GM21786 (cell line): ENCODE results near the gene ZNF236.

ENCODE experiments used
- ATAC-seq: cut with Tn5 transposase; IDR thresholded peaks from one replicate; pipeline ENCODE4 v1.9.1; 2021; ENCODE audit not compliant: unreplicated experiment

ZNF236 gene

DNA sequence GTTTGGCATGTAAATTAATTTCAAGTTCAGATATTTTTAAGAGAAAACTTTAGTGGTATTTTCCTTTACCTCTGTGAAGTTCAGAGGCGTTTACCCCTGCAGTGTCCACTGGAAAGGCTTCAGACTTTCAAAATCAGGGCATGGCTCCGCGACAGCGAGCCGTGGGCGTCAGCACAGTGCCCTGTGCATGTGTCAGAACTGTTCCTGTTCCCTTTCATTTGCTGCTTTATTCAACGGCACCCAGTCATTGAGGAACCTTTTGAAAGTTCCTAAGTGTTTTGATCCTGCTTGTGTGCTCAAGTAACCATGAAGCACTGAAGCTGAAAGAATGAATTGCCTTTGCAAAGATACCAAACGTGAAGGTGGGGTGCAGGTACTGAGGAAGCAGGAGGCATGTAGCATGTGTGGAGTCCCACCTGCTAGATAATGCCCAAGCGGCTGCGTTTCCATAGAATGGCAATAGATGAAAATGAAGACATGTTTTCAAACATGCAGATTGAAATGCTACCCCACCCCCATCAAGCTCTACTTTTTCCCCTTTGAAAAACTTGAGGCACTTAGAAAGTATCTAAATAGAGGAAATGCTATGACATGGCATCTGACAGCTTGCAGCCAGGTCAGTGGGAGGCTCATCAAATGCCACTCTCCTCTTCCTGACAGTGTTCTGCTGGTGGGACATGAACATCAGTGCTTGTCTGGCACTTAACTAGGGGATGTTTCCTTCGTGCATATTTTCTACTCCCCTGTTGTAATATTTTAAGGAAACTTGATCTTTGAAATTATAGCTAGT lies 148.6 kb downstream of the ZNF236 start:
- ATAC-seq = no peak

DNA sequence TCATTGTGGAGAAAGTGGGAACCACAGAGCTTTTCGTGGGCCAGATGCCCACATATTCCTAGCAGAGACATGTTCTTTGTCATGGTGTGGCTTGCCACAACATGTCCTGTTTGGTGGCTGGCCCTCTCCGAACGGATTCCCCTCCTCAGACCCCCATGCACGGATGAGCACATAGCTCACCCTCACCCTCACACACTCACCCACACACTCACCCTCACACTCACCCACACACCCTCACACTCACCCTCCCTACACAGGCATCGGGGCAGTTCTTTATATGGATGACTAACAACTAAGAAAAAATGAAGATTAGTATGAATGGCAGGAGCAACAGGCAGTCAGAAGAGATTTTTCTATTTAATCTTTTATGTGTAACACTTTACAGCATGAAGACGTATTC lies 149.9 kb downstream of the ZNF236 start:
- no peak for ATAC-seq

DNA sequence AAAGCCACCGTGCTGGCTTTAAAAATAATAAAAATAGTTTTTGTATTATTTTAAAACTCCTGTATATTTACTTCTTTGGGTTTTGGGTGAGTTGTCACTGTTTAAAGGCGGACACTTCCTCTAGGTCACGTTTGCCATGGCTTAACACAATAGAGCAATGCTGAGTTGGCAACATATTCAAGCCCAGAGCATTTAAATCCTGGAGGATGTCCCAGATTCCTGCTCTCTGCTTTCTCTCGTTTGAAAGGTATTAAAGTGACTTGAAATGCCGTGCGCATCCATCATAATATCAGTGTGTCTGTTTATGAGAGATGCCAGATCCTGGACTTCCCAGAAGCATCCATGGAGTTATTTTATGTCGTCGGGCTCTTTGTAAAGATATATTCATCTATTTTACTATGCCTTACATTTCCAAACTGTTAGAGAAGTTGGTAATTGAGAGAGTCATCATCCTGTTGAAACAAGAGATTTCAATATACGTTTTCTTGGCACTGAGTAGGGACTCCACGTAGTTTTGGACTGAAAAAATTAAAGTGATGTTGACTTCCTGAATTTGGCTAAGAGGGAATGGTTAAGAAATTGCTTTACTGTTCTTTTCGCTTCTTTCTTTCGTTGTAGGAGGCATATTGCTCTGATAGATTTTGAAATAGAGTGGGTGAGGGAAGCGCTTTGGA lies 150.6 kb downstream of the ZNF236 start:
- ATAC-seq = no peak

DNA sequence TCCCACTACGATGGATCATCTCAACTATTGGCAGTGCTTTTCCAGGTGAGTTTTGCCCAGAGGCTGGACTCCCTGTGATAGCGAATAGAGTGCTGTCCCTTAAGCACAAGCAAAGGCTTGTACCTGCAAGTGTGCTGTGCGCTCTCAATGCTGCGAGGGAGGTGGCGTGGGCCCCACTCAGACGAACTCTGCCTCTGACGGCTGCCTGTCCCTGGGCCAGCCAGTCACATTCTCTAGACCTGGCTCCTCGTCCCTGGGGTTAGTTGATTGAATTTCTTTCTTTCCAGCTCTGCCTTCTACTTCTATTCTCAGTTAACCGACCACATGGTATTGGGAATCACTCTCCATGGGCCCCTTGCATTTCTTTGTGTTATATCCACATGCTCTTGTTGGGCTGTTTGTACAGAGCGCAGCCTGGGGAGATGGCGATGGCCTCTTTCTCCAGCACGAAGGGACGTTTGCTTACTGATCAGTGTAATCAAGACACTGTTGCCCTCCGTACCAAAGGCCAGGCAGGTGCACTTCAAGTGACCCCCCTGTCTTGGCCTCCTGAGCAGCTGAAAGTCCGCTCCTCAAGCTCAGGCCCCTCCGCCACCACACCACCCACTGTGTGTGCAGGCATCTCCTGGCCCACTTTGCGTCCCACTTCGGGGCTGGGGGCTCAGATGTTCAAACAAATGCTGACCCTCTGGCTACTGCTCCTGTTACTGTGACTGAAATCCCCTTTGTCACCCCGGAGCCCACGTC lies 151.3 kb downstream of the ZNF236 start:
- ATAC-seq = no peak

DNA sequence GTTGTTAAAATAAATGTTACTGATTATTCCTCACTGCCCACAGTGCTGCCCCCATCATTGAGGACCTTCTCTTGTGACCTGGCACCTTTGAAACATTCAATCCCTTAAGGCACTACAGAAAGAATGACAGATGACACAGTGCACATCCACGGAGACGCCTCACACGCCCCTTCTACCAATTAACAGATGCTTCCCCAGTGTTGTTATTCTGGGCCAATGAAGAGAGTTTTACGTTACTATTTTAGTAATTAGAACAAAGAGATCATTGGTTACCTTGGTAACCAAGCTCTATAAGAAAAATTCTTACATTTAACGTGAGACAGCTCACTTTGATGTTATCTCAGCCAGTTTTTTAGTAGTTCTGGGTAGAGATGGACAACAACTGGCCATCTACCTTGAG lies 152.0 kb downstream of the ZNF236 start:
- no peak for ATAC-seq

DNA sequence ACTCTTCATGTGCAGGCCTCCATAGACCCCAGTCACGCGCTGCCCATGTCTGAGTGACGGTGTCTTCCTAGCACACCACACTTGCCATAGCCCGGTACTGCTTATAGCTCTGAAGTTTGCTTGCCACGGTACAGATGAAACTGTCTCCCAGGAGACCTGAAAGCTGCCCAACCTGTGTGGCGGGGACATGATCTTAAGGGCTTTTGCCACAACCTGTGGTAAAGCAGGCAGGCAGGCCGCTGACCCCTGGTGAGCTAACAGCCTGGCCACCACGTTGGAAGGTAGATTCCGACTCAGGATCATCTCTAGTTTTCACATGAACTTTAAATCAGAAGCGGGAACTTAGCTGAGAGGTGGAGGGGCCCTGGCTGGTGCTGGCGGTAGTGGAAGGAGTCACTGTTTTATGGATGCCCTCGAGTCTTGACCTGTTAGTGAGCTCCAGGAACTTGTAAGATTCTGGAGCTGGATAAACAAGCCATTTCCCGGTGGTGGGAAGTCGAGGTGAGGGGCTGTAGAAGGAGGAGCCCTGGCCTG lies 153.3 kb downstream of the ZNF236 start:
- no peak for ATAC-seq

DNA sequence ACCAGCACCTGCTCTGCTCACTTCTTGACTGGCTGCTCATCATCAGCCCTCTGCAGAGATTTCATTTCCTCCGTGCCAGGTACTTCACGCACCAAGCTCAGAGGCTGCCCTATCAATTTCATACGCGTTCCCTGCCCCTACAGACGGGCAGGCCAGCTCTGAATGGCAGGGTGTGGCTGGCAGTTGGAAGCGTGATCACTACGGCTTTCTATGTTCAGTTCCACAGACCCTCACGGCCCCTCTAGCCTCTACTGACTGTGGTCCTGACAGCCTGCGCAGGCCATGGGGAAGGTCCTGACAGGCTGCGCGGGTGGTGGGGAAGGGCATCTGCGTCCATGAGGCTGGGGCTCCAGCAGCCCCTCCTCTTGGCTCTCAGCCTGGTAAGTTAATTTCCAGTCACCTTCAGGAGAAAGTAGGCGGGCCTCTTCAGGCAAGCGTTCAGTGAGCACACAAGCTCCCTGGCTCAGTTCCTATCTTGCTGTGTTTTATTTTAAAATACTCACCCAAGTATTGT lies 154.8 kb downstream of the ZNF236 start:
- ATAC-seq = no peak

DNA sequence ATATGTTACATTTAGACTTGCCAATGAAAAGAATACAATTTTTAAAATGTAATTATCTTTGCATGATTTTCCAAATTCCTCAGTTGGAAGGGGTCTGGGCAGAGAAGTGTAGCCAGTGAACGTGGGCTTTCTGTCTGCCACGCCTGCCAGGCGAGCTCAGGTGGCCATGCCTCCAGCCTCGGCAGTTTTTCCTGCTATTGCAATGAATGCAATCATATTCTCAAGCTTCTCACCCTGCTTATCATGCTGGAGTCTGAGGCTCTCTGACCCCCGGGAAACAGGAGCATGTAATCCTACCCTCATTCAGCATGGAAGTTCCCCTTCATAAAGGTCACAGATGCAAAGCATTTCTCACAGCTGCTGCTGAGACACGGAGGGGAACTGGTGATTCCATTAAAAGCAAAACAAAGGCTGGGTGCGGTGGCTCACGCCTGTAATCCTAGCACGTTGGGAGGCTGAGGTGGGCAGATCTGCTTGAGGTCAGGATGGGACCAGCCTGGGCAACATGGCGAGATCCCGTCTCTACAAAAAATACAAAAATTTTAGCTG lies 155.4 kb downstream of the ZNF236 start:
- ATAC-seq = no peak

DNA sequence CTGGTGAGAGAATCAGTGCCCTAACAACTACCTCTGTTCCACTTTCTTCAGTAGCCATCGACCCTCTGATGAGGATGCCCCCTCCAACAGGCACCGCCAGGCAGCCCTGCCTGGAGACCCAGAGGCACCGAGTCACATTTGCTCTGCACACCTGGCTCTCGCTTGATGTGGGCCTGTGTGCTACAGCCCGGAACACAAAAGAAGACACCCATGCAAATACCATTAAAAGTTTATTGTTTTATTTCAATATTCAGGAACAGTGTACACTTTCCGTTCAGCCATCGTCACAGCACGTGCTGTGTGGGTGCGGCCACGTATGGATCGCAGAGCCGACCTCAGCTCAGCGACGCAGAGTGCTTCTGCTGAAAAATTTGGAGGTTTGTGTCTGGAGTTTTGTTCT lies 156.3 kb downstream of the ZNF236 start:
- ATAC-seq = no peak

DNA sequence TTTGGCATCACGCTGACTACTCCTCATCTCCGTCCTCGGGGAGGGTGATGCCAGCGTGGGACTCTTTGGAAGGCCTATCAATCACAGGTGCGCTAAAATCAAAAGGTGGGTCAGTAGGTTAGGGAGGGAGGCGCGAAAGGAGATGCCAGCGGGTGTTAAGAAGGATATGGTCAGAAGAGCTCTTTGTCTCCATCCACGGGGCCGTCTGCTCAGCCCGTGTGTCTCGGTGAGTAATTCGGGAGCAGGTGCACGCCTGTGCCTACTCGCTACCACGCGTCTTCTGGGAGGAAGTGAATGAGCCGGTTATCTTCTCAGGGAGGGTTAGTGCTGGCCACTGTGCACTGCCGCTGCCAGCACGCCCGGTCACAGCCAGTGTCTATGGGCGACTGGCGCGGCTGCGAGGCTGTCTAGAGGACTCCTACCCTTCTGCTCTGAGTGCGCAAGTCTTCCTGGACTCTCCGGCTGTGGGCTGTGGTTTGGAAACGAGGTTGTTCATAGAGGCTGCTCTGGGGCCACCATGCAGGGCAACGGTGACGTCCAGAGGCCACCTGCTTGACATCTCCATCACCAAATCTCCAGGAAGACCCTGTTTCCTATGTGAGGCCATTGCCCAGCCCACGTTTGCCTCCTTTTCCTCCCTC lies 156.9 kb downstream of the ZNF236 start:
- ATAC-seq = no peak

DNA sequence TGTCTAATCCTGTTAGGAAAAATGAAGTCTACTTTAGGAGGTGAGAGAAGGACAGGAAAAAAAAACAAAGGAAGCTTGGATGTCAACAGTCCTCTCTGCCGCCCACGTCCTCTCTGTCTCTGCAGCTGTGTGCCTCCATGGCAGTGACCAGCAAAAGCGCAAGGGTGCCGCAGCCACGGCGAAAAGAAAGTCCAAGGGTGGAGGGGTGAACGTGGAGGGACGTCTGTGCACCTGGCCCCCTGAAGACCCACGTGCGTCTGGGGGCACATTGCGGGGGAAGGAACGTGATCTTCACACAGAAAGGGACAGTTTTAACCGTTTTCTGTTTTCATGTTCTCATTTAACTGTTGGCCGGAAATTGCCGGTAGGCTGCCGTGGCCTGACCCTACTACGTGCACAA lies 157.5 kb downstream of the ZNF236 start:
- ATAC-seq = no peak

DNA sequence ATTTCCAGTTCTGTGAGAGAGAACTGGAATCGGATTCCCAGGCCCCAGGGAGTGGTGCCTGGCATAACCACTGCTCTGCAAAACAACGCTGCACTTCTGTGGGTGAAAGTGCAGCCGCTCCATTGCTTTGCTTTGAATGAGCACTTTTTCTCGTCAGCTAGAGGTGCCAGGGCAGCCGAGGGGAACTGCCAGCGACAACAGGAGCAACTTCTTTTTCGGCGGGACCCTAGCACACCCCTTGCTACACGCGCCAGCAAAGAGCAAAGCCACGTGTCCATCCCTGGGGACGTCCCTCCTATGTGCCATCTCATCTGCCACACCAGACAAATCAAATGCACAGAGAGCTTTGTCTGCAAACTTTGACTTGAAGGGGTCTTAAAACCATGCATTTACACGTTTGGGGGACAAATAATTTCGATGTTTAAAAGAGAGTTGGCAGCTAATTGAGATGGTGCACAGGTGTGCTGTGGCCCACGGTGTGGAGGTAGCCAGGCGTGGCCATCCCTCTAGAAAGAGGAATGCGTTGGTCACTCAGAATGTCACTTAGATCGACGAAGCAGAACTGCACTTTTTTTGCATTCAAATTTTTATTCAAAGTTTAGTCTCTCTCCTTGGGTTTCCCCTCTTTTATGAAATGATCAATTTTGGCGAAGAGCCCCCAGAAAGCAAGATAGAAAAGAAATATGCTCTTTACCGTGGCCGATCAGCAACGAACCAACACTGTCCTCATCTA lies 158.5 kb downstream of the ZNF236 start:
- ATAC-seq = peak; percentile 32

DNA sequence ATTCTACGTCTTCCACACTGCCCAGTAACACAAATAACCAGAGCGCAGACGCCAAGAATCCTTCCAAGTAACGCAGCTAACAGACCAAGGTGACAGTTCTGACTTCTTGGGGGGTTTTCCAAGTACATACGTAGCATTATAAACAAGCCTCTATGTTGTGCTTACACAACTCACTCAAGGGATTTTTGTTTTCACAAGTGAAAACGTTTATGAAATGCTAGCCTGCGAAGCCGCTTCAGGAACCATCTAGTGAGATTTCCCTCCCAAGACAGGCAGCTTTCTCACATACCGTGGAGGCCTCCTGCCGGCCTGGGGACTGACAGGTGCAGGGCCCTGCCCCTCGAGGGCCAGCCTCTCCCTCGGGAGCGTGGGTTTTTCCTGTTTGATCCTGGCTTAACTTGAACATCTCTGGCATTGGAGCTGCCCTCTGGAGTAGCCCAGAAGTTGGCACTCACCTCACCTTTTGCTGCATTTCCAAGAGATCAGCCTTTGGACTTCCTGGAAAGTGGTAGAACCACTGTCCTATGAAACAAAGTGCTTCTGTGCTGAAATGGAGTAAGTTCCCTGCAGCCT lies 159.1 kb downstream of the ZNF236 start:
- ATAC-seq = peak; percentile 46

DNA sequence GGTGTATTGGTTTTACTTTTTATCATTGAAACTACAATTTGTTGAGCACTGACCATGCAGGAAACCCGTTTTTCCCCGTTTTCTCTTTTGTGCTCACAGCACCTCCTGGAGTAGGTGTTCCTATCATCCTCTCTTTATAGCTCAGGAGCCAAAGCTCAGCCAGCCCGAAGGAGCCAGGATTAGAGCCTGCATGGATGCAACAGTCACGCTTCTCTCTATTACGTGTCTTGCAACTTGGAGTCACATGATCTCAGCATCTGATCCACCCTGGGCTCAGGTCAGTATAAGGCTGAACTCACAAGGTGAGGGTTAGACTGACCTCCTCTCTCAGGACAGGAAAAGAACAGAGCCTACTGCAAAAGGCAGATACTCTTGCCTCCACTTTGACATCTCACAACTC lies 159.7 kb downstream of the ZNF236 start:
- ATAC-seq = no peak

DNA sequence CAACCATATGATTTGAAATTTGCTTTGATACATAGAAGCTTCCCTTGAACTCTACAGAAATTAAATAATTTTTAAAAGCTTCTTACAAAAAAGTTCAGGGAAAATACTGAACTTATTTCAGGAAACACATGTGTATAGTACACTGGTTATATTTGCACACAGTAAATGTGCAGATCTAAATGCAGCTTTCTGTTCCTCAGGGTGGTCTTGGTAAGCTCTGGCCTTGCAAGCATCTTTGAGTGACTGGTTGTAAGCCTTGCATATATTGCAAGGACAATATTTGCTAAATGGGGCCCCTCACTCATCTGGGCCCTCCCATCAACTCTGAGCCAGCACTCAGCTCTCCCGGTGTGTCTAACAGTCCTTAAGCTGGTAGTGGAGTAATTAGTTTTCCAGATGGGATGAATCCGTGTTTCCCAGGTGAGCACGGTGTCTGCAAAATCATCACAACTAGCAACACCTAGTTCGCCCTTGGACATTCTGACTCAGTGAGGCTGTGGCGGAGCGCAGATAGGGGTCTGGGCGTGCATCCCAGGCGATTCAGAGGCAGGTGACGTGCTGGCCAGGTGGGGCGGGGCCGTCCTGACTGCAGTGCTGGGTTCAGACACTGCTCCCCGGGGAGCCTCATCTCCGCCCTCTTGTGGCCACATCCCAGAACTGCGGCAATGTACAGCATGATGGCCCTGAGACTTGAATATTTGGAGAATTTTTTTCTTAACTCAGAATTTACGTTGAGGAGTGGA lies 160.7 kb downstream of the ZNF236 start:
- ATAC-seq = peak; percentile 68

DNA sequence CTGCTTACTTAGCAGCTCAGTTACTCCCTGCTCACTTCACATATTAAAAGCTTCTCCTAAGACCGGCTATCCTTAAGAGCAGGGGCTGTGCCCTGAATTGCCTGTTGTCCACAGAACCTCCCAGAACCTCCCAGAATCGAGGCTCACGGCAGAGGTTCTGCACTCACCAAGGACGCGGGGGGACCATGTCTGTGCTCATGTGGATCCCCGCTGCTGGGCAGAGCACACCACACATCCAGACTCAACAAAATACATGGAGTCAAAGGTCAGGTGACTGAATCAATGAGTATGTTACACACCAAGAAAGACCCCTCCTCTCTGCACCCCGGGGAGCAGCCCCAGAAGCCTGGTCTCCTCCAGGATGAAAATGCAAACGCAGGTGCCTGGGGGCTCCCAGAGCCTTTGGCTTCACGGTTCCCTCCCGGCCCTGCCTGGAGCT lies 161.3 kb downstream of the ZNF236 start:
- no peak for ATAC-seq

DNA sequence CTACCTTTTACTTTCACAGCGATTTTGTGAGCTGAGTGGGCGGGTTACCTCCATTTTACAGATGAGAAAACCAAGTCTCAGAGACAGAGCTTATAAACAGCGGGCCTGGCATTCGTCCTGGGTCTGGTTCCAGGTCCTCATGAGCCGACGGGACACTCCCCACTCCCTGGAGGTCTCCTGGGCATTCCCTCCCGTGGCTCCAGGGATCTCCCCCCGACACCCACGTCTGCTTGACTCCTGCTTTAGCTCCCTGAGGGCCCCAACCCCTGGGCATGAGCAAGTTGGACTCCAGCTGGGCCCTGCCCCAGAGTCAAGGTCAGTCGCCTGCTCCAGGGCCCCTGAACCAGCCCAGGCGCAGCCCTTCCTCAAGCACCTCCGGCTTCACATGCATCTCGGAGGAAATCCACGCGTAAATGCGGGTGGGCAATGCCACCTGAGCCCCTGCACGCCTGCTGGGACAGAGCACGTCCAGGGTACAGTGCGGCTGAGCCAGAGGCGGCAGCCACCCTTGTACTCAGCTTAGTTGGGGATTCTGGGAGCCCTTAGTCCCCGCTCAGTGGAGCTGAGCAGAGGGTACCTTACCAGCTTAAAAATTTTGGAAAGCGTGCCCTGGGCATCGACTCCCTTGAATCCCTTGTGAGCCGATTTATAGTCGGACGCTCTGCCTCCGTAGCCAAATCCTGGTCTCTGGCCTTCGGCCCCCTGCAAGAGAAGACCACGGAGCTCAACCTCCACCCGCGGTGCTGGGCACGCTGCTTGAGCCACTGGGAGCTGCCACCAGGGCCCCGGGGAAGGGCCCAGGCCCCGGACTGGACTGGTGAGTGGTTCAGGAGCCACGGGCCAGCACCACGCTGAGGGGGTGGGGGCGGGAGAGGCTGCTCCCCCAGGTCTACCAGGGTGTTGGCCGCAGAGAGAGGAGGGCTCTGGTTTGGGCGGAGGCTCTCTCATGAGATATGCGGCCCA lies 162.1 kb downstream of the ZNF236 start:
- no peak for ATAC-seq
